NCI-H187 treated with DMSO at 0.1 percent for 48 hours (cell line): Measurements from ENCODE around the gene APBB2.

Experiments used
- DNase-seq: peaks from one replicate; lab custom pipeline; 2025; lab: John Stamatoyannopoulos, UW

Gene APBB2

DNA sequence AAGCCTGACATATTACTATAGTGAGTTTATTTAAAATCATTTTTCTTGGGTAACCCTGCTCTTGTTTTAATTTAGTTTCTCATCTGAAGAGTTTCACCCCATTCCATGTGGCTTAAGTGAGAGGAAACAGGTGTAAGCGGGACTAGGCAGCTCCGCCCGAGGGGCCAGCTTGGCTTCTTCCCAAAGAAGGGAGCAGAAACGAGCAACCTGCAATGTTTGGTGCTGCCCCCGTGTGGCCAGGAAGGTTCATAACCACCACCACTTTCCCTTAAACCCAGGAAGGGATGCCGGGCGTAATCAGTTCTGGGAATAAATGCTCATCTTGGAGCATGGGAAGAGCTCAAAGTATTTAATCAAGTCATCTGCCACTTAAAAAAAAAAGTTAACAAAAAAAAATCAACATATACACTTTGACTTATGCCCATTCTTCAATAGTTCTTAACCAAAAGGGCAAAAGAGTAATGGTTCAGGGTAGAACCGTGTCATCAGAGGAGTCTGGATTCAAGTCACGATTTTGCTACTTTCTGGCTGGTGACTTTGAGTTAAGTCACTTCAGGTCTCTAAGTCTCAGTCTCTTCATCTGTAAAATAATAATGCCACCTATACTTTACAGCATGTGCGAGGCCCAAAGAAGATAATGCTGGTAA, 316.7 kb downstream of the APBB2 start:
- peak; percentile 10 for DNase-seq

DNA sequence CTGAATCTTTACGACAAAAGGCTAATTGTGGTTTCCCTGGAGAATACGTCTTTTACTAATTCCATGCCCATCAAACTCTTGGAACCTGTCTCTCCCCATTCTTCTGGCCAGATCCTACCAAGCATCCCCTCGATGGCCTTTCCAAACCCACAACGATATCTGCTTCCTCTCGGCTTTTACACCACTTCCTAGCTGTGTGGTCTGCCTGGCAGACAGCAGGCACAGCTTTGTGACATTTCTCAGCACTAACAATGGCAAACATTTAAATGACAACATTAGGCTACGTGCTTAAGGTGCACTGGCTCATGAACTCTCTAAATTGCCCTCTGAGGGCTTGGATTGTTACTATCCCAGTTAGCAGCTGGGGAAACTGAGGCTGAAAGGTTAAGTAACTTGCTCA, 323.6 kb downstream of the APBB2 start:
- no peak for DNase-seq

DNA sequence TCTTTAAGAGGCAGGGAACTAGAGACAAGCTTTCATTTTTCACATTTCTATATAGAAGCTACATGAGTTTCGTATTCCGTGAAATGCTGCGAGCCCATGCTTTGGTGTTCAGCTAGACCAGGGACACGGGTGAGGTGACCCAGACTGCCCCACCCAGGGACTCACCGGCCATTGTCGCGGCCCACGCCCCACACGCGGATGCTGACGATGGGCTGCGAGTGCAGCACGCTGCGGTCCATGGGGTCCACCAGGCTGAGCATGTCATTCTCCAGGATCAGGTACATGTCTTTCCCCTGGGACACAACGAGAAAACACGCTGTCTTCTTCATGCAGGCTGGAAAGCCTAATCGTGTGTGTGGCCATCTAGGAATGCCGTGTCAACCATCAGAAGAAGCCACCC, 324.1 kb downstream of the APBB2 start:
- no peak for DNase-seq

DNA sequence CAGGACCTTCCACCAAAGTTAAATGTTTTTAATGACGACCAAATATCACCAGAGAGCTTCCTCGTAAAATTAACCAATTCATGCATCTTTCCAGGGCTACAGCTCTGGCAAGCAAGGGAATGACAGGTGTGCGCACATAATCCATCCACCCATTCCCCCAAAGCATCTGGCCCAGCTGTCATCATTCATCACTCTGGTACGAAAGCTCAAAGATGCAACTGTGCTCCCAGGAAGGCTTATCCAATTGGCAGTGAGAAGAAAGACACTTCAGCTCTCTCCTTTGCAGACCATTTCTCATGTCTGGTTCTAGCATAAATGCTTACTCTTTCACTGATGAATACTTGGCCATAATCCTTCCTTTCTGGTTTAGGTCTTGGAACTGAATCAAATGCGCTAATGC, 325.4 kb downstream of the APBB2 start:
- DNase-seq: no peak

DNA sequence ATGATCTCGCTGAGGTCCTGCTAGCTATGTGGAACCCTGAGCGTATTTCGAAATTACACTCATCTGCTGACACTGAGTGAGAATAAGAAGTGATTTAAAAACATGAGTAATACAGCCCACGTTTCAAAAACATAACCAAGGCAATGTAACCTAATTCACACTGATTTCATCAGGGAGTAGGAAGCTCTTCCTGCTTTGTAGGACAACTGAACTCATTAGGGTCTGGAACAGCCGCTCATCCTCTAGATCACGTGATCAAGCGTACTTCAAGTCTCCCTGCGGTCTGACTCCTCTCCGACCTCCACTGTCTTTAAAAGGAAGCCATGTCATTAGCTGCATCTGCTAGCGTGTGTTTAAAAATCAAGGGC, 326.6 kb downstream of the APBB2 start:
- DNase-seq: no peak

DNA sequence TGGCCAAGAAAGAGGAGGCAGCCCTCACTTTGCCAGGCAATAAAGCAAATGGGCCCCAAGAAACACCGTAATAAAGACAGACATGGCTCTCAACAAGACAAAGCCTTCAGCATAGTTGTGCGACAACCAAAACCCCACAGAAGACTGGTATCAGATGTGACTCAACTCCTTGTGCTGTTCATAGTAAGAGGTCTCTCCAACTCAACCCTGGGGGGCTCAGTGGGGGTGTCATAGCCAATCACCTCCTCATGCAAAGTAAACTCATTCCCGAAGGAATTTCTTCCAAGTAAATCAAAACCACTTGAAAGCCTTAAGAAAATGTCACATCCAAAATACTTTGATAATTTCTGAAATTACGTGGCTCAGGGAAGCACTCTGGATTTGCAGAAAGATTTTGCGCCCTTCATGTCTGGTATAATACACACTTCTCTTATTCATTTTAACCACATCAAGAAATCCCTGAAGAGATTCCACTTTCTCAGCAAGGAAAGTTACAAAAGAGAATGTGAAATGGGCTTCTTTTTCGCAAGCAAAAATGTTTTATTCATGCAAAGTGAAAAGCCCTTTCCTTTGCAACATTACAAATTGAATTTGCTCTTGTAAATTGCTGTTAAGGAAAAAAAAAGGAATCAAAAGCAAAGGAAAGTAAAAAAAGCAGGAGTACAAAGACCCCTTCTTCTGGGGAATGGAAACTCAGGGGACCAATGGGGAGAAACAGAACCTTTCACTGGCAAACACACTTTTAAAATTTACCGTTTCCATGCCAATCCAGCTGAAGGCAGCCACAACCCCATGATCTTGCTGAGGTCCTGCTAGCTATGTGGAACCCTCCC, 327.2 kb downstream of the APBB2 start:
- DNase-seq: no peak

DNA sequence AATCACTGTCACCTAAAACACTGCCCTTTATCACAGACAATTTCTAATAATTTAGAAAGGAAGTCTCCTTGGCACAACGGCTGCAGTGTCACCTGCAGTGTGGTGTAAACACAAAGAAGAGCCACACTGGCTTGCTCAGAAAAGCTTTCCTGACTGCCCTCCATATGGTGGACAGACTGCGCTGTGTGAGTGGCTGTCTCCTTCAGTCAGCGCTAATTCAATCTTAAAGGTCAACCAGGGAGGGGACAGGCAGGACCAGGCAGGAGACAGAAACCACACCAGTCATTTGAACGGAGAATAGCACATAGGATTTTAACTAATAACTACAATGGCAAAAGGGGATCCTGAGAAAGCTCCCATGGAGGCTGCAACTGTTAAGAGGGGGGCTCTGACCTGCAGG, 332.5 kb downstream of the APBB2 start:
- DNase-seq: no peak

DNA sequence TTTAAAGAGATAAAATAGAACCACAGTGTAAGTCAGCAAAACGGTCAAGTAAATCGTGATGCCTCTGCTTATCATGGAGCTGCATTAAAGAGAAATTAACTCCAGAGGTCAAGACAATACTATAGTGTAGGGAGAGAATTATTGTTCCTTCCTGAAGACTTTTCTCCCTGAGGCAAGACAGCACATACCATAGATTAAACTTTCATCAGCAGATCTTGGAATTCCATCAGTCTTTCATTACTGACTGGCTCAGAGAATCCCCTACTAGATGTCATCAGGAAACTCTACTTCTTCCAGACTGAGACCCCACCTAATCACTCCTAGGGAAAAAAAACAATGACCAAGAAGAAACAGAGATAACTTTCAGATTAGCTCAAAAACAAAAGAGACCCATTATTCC, 333.2 kb downstream of the APBB2 start:
- no peak for DNase-seq

DNA sequence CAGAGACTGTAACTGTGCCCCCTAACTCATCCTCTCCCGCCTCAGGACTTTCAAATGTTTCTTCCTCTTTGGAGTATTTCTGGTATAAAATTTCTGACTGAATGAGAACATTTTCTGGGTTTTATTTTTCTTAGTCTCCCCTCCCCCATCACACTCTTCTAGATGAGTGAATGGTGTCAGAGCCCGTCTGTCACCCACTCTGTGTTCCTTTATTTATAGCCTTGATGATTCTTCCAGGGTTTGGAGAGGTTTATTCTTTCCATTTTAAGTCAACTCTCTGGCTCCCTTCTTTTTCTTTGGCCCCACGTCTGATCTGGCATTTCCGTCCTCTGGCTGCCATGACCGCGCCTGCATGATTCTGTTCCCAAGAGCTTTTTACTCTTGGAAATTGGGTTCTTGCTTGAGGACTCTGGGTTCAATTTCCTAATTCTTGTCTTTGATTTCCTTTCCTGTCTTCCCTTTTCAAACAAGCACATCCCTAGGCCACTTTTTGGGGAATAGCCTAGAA, 335.7 kb downstream of the APBB2 start:
- DNase-seq: no peak

DNA sequence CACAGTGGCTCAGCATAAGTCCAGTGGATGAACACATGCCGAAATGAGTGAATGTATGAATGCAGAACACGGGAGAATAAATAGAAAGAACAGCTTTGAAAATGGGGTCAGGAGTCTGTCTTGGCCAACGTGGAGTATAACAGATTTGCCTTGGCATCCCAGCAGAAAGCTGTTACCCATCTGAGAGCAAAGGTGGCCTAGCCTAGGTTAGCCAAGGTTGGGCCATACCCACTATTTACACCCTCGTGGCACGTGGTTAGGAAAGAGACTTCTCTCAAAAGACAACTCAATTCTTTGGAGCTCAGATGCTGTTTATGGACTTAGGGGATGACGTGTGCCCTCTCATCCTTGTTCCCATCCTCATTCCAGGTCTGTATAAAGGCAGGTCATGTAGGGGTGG, 337.3 kb downstream of the APBB2 start:
- no peak for DNase-seq

DNA sequence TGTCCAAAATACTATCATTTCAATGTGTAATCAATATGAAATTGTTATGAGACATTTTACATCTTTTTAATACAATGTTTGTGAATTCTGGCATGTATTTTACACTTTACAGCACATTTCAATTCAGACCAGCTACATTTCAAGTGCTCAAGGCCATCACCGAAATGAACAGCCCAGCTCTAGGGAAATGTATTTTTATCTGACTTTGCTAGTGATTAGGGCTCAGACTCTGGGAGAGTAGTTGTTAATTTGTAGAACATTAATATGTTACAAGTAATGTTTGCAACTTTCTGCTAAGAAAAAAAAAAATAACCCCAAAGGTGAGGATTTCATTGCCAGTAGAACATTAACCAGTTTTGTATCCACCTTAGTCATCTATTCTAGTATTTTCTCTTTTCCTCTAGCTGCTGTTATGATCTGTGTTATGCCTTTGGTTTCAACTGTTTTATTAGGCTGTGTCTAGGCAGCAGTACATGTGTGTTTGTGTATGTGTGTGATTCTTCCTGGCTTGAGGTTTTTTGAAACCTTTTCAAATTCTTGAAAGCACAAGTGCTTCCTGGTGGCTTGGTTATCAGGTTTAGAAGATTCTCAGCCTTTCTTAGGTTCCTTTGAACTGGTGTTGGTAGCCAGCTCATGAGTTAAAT, 338.7 kb downstream of the APBB2 start:
- DNase-seq: no peak

DNA sequence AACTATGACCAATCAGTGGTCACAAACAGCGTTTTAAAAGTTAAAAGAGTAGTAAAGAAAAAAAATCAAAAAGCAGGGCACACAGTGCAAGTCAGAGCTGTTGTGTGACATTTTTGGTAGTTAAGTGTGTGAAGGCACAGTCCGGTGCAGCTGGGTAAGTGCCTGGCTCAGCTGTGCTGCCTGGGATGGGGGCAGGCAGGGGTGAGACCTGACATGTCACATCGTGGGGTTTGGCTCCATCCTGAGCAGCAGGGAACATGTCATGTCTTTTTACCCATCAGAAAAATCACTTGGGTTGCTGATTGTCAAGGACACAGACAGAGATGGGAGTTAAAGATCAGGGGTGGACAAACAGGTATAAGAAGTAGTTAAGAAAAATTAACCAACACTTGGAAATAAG, 339.4 kb downstream of the APBB2 start:
- no peak for DNase-seq

DNA sequence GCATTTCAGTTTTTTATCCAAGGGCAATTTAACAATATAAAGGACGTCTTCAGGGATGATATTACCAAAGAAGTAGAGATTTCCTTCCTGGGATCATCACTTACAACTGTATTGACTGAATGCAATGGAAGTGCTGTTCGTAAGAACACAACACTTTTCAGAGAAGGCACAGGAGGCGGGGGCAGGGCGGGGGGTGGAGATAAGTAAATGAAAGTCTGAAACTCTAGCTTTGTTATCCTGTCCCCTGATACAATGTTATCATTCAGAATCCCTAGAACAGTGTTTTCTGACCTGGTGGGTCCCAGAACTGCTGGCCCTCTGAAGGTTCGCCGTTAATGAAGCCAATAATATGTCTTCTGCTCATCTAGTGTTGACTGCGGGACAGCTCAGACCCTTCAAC, 340.0 kb downstream of the APBB2 start:
- no peak for DNase-seq

DNA sequence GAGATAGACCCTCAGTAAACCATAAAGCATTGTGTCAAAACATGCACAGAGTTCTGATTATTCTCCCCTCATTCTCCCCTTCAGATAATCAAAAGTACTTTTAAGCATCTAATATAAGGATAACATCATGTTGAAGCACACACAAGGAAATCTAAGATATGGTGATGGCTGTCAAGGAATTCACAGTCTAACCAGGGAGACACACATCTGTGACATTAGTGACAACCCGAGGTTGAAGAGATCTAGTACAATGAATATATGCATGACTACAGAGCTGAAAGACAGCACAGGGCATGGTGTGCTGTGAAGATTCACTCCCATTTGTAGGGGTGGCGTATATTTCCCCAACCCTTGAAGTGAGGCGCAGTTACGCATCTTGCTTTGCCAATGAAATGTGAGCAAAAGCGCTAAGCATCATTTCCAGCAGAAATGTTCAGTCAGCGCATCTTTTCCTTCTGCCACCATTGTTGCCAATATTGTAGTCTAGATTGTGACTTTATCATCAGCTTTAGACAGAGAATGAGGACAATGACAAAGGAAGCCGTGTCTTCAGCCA, 342.6 kb downstream of the APBB2 start:
- DNase-seq: no peak

DNA sequence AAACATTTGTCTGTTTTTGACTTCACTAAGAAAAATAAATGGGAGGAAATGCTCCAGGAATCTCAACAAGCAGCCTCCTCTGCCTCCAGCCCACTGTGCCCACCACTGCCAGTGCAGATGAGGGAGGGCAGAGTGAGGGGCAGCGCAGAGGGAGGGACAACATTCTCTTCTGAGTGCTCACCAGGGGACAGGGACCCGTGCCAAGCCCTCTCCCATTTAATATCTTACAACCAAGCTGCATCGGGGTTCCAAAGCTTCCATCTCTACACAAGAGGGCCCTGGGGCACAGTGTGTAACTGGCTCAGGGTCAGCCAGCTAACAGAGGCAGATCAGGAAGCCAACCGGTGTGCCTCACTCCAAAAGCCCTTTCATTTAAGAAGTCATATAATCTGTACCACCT, 344.2 kb downstream of the APBB2 start:
- DNase-seq: no peak

DNA sequence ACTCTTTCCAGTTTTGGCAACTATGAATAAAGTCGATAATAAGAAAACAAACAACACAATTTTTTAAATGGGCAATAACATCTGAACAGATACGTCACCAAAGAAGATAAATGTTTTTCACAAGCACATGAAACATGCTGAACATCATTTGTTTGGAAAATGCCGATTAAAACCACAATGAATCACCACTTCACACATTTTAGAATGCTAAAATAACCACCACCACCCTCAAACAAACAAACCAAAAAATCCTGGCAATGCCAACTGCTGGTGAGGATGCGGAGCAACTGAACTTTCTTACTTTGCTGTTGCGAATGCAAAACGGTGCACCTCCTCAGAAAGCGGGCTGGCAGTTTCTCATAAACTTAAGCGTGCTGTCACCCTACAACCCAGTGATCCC, 348.6 kb downstream of the APBB2 start:
- no peak for DNase-seq

DNA sequence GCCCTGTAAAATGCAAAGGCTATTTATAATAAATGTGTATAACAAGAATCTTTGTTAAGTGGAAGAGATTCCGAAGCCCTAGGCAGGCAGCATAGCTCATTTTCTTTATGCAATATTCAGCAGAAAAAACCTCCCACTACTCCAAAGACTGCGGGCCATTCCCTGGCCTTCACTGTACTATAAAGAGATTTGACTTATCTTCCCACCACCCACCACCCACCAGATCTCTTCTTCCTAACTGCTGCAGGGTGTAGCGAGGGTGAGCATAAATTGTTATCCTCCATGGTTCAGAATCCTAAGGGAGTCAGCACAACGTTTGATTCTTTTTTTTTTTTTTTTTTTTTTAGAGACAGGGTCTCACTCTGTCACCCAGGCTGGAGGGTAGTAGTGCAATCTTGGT, 349.8 kb downstream of the APBB2 start:
- no peak for DNase-seq

DNA sequence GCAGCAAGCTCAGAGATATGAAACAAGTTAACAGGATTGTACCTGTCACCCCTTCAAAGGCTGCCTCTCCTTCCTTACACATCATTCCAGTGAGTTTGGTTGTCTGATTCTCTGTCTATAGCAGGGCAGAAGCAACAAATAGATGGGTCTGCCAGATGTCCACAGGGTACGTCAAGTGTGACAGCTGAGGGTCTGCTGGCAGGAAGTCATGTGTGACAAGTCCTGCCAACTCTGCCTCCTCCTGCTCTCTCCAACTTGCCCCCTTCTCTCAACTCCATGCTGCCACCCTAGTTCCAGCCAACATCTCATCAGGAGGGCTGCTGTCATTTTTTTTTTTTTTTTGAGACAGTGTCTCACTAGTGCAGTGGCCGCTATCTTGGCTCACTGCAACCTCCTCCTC, 355.4 kb downstream of the APBB2 start:
- no peak for DNase-seq

DNA sequence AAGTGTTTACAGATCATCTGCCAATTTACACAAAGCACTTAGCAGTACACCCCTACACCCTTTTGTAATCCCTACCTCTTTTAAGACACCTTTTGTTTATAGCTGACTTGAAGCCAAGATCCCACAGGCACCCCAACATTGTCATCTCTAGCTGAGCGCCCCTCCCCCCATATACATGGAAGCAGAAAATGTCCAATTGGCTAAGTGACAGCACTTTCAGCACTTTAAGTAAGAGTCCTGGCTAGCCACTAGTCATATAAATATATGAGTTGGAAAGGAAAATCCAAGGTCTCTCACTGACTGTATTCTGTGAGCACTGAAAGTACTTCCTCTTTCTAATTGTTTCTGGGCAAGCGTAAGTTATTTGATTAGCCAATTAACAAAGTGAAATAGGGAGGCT, 356.4 kb downstream of the APBB2 start:
- DNase-seq: no peak

DNA sequence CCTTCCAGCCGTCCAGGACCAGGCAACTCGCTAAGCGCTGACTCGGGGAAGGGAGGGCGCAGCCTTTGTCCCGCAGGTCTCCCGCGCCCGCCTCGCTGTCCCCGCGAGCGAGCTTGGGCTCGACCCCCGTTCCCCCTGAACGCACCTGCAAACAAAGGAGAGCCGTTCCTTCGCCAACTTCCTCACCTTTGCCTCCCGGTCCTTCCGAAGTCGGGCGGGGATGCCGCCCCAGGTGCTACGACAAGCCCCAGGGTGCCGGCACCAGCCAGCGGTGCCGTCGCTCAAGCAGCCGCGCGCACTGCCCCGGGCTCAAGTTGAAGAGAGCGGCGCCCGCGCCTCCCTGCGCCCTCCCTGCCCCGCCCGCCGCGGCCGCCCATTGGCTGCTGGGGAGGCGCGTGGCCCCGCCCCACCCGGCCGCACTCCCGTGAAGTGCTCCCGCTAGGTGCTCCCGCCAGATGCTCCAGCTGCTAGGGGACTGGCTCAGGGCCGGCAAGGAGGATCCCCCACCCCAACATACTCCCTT, 357.4 kb downstream of the APBB2 start:
- peak; percentile 8 for DNase-seq

DNA sequence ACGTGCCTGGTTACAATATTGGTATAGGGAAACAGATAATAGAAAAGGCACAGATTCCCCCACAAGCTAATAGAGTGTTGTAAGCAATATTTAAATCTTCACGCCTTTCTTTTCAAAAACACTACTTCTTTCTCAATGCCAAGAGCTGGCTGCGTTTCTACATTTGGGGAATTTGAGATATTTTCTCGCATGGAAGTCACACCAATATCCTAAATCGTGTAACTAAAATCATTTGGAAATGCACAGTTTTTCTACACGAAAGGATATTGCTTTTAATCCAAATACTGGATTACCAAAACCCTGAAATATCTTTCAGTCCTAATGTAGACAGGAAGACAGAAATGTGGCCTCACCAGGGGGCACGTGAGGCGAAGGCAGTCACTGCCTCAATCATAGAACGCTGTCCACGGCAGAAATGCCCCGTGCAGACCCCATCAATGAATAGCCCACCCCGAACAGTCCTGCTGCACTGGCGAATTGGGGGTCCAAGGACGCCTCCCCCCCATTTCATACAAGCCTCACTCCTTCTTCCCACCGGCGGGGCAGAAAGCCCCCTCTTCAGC, 358.0 kb downstream of the APBB2 start:
- no peak for DNase-seq

DNA sequence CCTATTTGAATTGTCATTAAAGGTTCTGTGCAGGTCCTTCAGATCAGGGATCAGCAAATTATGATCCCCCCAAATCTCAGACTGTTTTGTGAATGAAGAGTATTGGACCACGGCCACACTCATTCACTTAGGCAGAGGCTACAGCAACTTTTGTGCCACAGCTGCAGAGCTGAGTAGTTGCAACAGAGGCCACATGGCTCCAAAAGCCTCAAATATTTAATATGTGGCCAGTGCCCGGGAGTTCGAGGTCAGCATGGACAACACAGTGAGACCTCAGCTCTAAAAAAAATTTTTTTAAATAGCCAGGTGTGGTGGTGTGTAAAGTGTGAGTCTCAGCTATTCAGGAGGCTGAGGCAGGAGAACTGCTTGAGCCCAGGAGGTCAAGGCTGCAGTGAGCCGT, 363.8 kb downstream of the APBB2 start:
- no peak for DNase-seq
